ENCODE results near the gene MAP3K19. TPM values are rescaled to one million over a fixed set of nuclear protein-coding genes. Genes with fewer than 3 reads are reported as not detected.
"Not testable (repeated sequence)": the region's sequence is repeated elsewhere in the genome, so short reads cannot be mapped to it uniquely, and the experiment has no call there.

Gene MAP3K19
- total and polyA plus RNA-seq, 2 of the 8 experiments (the other 6 are each of a cell fraction or from before 2014, with no cell fraction given): not detected

GRCh38 chr2:135089597-135089996 is 42.4 kb upstream of the MAP3K19 start:
- H3K18ac ChIP-seq (ENCODE audit: extremely low read depth, low read length); H3K23me2 ChIP-seq (ENCODE audit: low read depth, low read length); H3K79me1 ChIP-seq (ENCODE audit: low read depth, low read length); H3K4me1 ChIP-seq (replicated peaks in 1 of 4; ENCODE audit: control insufficient read depth in 3 of 4, insufficient read depth in 4 of 4, low read length in 3 of 4); H3K14ac ChIP-seq (ENCODE audit: insufficient read length); CTCF ChIA-PET (ENCODE audit: partially characterized antibody); H2BK15ac ChIP-seq (ENCODE audit: low read length); H3K27ac ChIP-seq (ENCODE audit: low read depth, low read length); H3K4me2 ChIP-seq (ENCODE audit: insufficient read depth in 1 of 2, low read depth in 2 of 2, low read length in 2 of 2); H2BK5ac ChIP-seq (ENCODE audit: low read depth, low read length); FAIRE-seq; H2BK12ac ChIP-seq (ENCODE audit: low read depth, low read length); DNase-seq (ENCODE audit: low read depth in 1 of 2, low spot score in 2 of 2); H3K23ac ChIP-seq (ENCODE audit: insufficient read length); H3K36me3 ChIP-seq (ENCODE audit: control insufficient read depth in 2 of 4, insufficient read depth in 4 of 4, low read length in 3 of 4); H3K9ac ChIP-seq (replicated peaks in 1 of 4; ENCODE audit: extremely low read depth in 1 of 4, low read depth in 3 of 4, low read length in 3 of 4); H2AK5ac ChIP-seq (ENCODE audit: low read depth, low read length); H3K56ac ChIP-seq (replicated peaks; ENCODE audit: insufficient read length, low read depth, low read length); H4K91ac ChIP-seq (replicated peaks; ENCODE audit: insufficient read length, low read length); H3K27me3 ChIP-seq (replicated peaks in 1 of 4; ENCODE audit: control insufficient read depth in 3 of 4, extremely low read depth in 1 of 4, insufficient read depth in 3 of 4, low read length in 3 of 4); H4K20me1 ChIP-seq (replicated peaks in 1 of 2; ENCODE audit: control insufficient read depth in 1 of 2, insufficient read depth in 2 of 2, low read length in 2 of 2); H4K5ac ChIP-seq (ENCODE audit: insufficient read length, low read depth, low read length); POLR2A ChIA-PET (ENCODE audit: partially characterized antibody); H3K4me3 ChIP-seq (ENCODE audit: extremely low read depth in 1 of 4, insufficient read depth in 2 of 4, low read depth in 3 of 4, low read length in 4 of 4); H2BK20ac ChIP-seq (ENCODE audit: low read length); H2AFZ ChIP-seq (ENCODE audit: low read length); H2BK120ac ChIP-seq (replicated peaks; ENCODE audit: low read depth, low read length); H3K9me3 ChIP-seq (ENCODE audit: insufficient read depth in 2 of 2, low read depth in 1 of 2, low read length in 1 of 2); H3K4ac ChIP-seq (replicated peaks; ENCODE audit: insufficient read length, low read depth, low read length); H4K8ac ChIP-seq (ENCODE audit: extremely low read depth, insufficient read depth, low read length): not testable (repeated sequence)
- 91% methylated on average over 4 of the region's 4 CpGs; no CpG with 5 or more reads in 1 of the 2 experiments for WGBS, 2 experiments (ENCODE audit: extremely low coverage in 1 of 2, insufficient coverage in 1 of 2, insufficient read length in 1 of 2, insufficient replicate concordance in 2 of 2, low coverage in 1 of 2, low lambda C conversion rate in 2 of 2, missing lambda C conversion rate in 1 of 2)
- peaks cover 0 to 29% of the 10 kb centered on the region in 2 experiments; a peak in 2 of 4 replicates for H3K79me2 ChIP-seq (ENCODE audit: control insufficient read depth in 1 of 2, insufficient read depth in 2 of 2, low read length in 2 of 2)

Measured in H1 (cell line).